Activated CD8-positive, alpha-beta T cell treated with anti-CD3 and anti-CD28 coated beads, Interleukin-2, amount 10 ng/mL, durations not matched to agents 7 days and 5 days (primary cell): ENCODE data around the gene BDH1. TPM values are rescaled to one million over a fixed set of nuclear protein-coding genes. Genes with fewer than 3 reads are reported as not detected.

ENCODE experiments used
- ATAC-seq: fragments of 150-1000 bp; cut with Tn5 transposase; one replicate; pipeline ENCODE4 v1.10.0; 2021; ENCODE audit warnings: moderate library complexity
- CTCF ChIA-PET: fragments of 350-600 bp; sonication (Branson Sonifier 250); formaldehyde crosslinking; loops from one replicate; lab custom pipeline; 2021; ENCODE audit warnings: antibody characterized with exemption; lab: Charles Lee
- POLR2A ChIA-PET: fragments of 350-600 bp; sonication (Branson Sonifier 250); formaldehyde crosslinking; loops from one replicate; lab custom pipeline; 2021; ENCODE audit warnings: antibody characterized with exemption; lab: Charles Lee
- DNase-seq: peaks from one replicate; pipeline ENCODE4 v3.0.0-alpha.2; 2020
- H3K27ac Mint-ChIP-seq: one replicate; pipeline ENCODE4 v1.8.0; 2021; ENCODE audit warnings: mild to moderate bottlenecking, mixed read lengths
- H3K27me3 Mint-ChIP-seq: one replicate; pipeline ENCODE4 v1.8.0; 2021; ENCODE audit warnings: low read depth, mixed read lengths
- H3K36me3 Mint-ChIP-seq: one replicate; pipeline ENCODE4 v1.8.0; 2021; ENCODE audit warnings: low read depth, mixed read lengths
- H3K4me1 Mint-ChIP-seq: one replicate; pipeline ENCODE4 v1.8.0; 2021; ENCODE audit warnings: low read depth, mixed read lengths
- H3K4me3 Mint-ChIP-seq: one replicate; pipeline ENCODE4 v1.8.0; 2021; ENCODE audit warnings: mild to moderate bottlenecking, mixed read lengths
- H3K9me3 Mint-ChIP-seq: one replicate; pipeline ENCODE4 v1.8.0; 2022; ENCODE audit warnings: mixed read lengths; ENCODE audit not compliant: insufficient read depth
- total RNA-seq, 2 experiments: library from RNA; stranded (reverse); gene quantifications; one replicate each; pipeline ENCODE4 v1.2.3, GENCODE V29; 2021

Gene BDH1
- total RNA-seq, 2 experiments from 2014 or later = 166 to 171 TPM

- no peak for ATAC-seq
- POLR2A ChIA-PET = no interaction called here
- peaks cover 20% of the 10 kb centered on the region for H3K4me1 Mint-ChIP-seq
Observed at GRCh38 chr3:197508051-197508451, 47.7 kb downstream of the BDH1 start.

GRCh38 chr3:197507541-197507940 is 48.2 kb downstream of the BDH1 start:
- Mint-ChIP-seq H3K4me3 (no peak overlapping the region), H3K27me3 (no peaks in the 10 kb centered on the region), H3K27ac (peak overlapping the region; percentile 39), H3K4me1 (peaks cover 20% of the 10 kb centered on the region), H3K9me3 (no peaks in the 10 kb centered on the region), H3K36me3 (peaks cover 22% of the 10 kb centered on the region)
- CTCF ChIA-PET = interaction anchor here (0.7 kb wide), 1 partner anchor 320 kb away, joined by 3 read pairs; no protein-coding TSS in a partner anchor
- DNase-seq = no peak
- ATAC-seq = no peak
- POLR2A ChIA-PET = no interaction called here

More at GRCh38 chr3:197508051-197508451, 47.7 kb downstream of the BDH1 start:
- Mint-ChIP-seq H3K27ac (peak overlapping the region; percentile 39), H3K4me3 (no peak overlapping the region), H3K27me3 (no peaks in the 10 kb centered on the region), H3K9me3 (no peaks in the 10 kb centered on the region), H3K36me3 (peaks cover 27% of the 10 kb centered on the region)
- DNase-seq = no peak
- CTCF ChIA-PET = interaction anchor here (0.7 to 3.2 kb wide), 2 partner anchors 283 to 320 kb away, joined by 3 to 17 read pairs; no protein-coding TSS in a partner anchor

GRCh38 chr3:197507081-197507480 is 48.7 kb downstream of the BDH1 start:
- Mint-ChIP-seq H3K27me3 (no peaks in the 10 kb centered on the region), H3K4me1 (peaks cover 20% of the 10 kb centered on the region), H3K27ac (no peak overlapping the region), H3K9me3 (no peaks in the 10 kb centered on the region), H3K36me3 (peaks cover 17% of the 10 kb centered on the region), H3K4me3 (no peak overlapping the region)
- no peak for ATAC-seq
- CTCF ChIA-PET = no interaction called here
- POLR2A ChIA-PET = no interaction called here
- DNase-seq = no peak

GRCh38 chr3:197505796-197506548 is 49.8 kb downstream of the BDH1 start:
- Mint-ChIP-seq H3K4me3 (no peak overlapping the region), H3K36me3 (peaks cover 12% of the 10 kb centered on the region), H3K4me1 (peaks cover 23% of the 10 kb centered on the region), H3K27me3 (no peaks in the 10 kb centered on the region), H3K9me3 (no peaks in the 10 kb centered on the region), H3K27ac (no peak overlapping the region)
- DNase-seq (no peak), ATAC-seq (no peak)
- POLR2A ChIA-PET = no interaction called here
- CTCF ChIA-PET = interaction anchor here (1.0 kb wide), 1 partner anchor 250 kb away, joined by 3 read pairs; no protein-coding TSS in a partner anchor

GRCh38 chr3:197504641-197505121 is 51.1 kb downstream of the BDH1 start:
- CTCF ChIA-PET = interaction anchor here (0.9 kb wide), 1 partner anchor 280 kb away, joined by 3 read pairs; no protein-coding TSS in a partner anchor
- Mint-ChIP-seq H3K4me1 (peaks cover 19% of the 10 kb centered on the region), H3K27me3 (no peaks in the 10 kb centered on the region), H3K4me3 (no peak overlapping the region), H3K9me3 (no peaks in the 10 kb centered on the region), H3K36me3 (peaks cover 6% of the 10 kb centered on the region), H3K27ac (no peak overlapping the region)
- ATAC-seq = no peak
- POLR2A ChIA-PET = no interaction called here
- no peak for DNase-seq

- no peak for ATAC-seq
- no peak for DNase-seq
- H3K4me1 Mint-ChIP-seq = peaks cover 19% of the 10 kb centered on the region
- H3K9me3 Mint-ChIP-seq = no peaks in the 10 kb centered on the region
- no peak overlapping the region for H3K27ac Mint-ChIP-seq
- no peaks in the 10 kb centered on the region for H3K27me3 Mint-ChIP-seq
- H3K36me3 Mint-ChIP-seq = peaks cover 2% of the 10 kb centered on the region
- ChIA-PET CTCF (no interaction called here), POLR2A (no interaction called here)
- H3K4me3 Mint-ChIP-seq = no peak overlapping the region
Observed at GRCh38 chr3:197504229-197504628, 51.5 kb downstream of the BDH1 start.

- Mint-ChIP-seq H3K36me3 (peaks cover 2% of the 10 kb centered on the region), H3K27ac (no peak overlapping the region), H3K4me3 (no peak overlapping the region), H3K9me3 (no peaks in the 10 kb centered on the region), H3K27me3 (no peaks in the 10 kb centered on the region), H3K4me1 (peaks cover 17% of the 10 kb centered on the region)
- ATAC-seq (no peak), DNase-seq (no peak)
- CTCF ChIA-PET = interaction anchor here (1.3 to 3.9 kb wide), 2 partner anchors 91 to 247 kb away, joined by 3 to 36 read pairs; no protein-coding TSS in a partner anchor
- POLR2A ChIA-PET = no interaction called here
Observed at GRCh38 chr3:197503652-197504051, 52.1 kb downstream of the BDH1 start.

GRCh38 chr3:197501879-197502620 is 53.7 kb downstream of the BDH1 start:
- H3K27ac Mint-ChIP-seq = no peak overlapping the region
- ATAC-seq (peak; percentile 63), DNase-seq (peak; percentile 54)
- H3K4me1 Mint-ChIP-seq = peaks cover 12% of the 10 kb centered on the region
- H3K9me3 Mint-ChIP-seq = no peaks in the 10 kb centered on the region
- ChIA-PET CTCF (interaction anchor here (0.7 to 3.9 kb wide), 18 partner anchors 14 to 398 kb away, joined by 3 to 36 read pairs (median 3); no protein-coding TSS in a partner anchor), POLR2A (no interaction called here)
- no peak overlapping the region for H3K4me3 Mint-ChIP-seq
- H3K36me3 Mint-ChIP-seq = no peaks in the 10 kb centered on the region
- H3K27me3 Mint-ChIP-seq = no peaks in the 10 kb centered on the region

GRCh38 chr3:197501496-197501878 is 54.3 kb downstream of the BDH1 start:
- Mint-ChIP-seq H3K4me1 (peaks cover 12% of the 10 kb centered on the region), H3K36me3 (no peaks in the 10 kb centered on the region), H3K9me3 (no peaks in the 10 kb centered on the region), H3K27me3 (no peaks in the 10 kb centered on the region), H3K4me3 (no peak overlapping the region), H3K27ac (no peak overlapping the region)
- ATAC-seq (peak; percentile 31), DNase-seq (no peak)
- CTCF ChIA-PET = interaction anchor here (0.7 to 3.9 kb wide), 16 partner anchors 13 to 397 kb away, joined by 3 to 36 read pairs (median 4); no protein-coding TSS in a partner anchor
- POLR2A ChIA-PET = no interaction called here

GRCh38 chr3:197500812-197501211 is 55.0 kb downstream of the BDH1 start:
- ChIA-PET POLR2A (interaction anchor here (0.8 kb wide), 1 partner anchor 96 kb away, joined by 3 read pairs; no protein-coding TSS in a partner anchor), CTCF (interaction anchor here (1.2 to 3.9 kb wide), 9 partner anchors 12 to 296 kb away, joined by 3 to 36 read pairs (median 7); no protein-coding TSS in a partner anchor)
- Mint-ChIP-seq H3K27me3 (no peaks in the 10 kb centered on the region), H3K9me3 (no peaks in the 10 kb centered on the region), H3K27ac (no peak overlapping the region), H3K36me3 (no peaks in the 10 kb centered on the region), H3K4me1 (peaks cover 8% of the 10 kb centered on the region), H3K4me3 (no peak overlapping the region)
- ATAC-seq = no peak
- no peak for DNase-seq

GRCh38 chr3:197499427-197499826 is 56.3 kb downstream of the BDH1 start:
- Mint-ChIP-seq H3K4me1 (peaks cover 3% of the 10 kb centered on the region), H3K36me3 (no peaks in the 10 kb centered on the region), H3K27me3 (no peaks in the 10 kb centered on the region), H3K4me3 (no peak overlapping the region), H3K27ac (no peak overlapping the region), H3K9me3 (no peaks in the 10 kb centered on the region)
- DNase-seq (no peak), ATAC-seq (no peak)
- POLR2A ChIA-PET = no interaction called here
- CTCF ChIA-PET = interaction anchor here (0.7 kb wide), 1 partner anchor 206 kb away, joined by 3 read pairs; no protein-coding TSS in a partner anchor
